GM12878 (cell line): ENCODE measurements around the gene TMEM214. TPM values are rescaled to one million over a fixed set of nuclear protein-coding genes. Genes with fewer than 3 reads are reported as not detected.

Experiments
- ATAC-seq: fragments of 200-7000 bp; cut with Tn5 transposase; 3 replicates; pipeline ENCODE4 v1.9.1; 2020; ENCODE audit warnings: mild to moderate bottlenecking, moderate library complexity
- BruUV-seq: library from RNA; stranded (reverse); fragments of 400-500 nt; replicated peaks from 2 replicates; lab custom pipeline; 2021; lab: Mats Ljungman, UMichigan
- CTCF ChIA-PET: fragments of 300-600 bp; sonication (Branson Sonifier 250); formaldehyde crosslinking; extraction: SDS; loops from one replicate; lab custom pipeline; 2021; ENCODE audit warnings: inconsistent platforms; lab: Yijun Ruan, JAX
- POLR2A ChIA-PET: fragments of 350-600 bp; formaldehyde crosslinking; extraction: SDS; loops from one replicate; lab custom pipeline; 2021; ENCODE audit warnings: inconsistent platforms; lab: Charles Lee
- RAD21 ChIA-PET: fragments of 300-600 bp; sonication (Branson Sonifier 250); formaldehyde crosslinking; loops from one replicate; lab custom pipeline; 2023; ENCODE audit warnings: antibody characterized with exemption; ENCODE audit not compliant: unreplicated experiment; lab: Charles Lee
- SMC1A ChIA-PET: fragments of 300-600 bp; sonication (Branson Sonifier 250); formaldehyde crosslinking; loops from one replicate; lab custom pipeline; 2023; ENCODE audit not compliant: unreplicated experiment, uncharacterized antibody; lab: Charles Lee
- DNase-seq: peaks from one replicate; pipeline ENCODE4 v3.0.0-alpha.2; 2011; ENCODE audit warnings: low read depth, low spot score
- FAIRE-seq: peaks from 3 replicates; lab custom pipeline; 2011; peaks lifted over from hg19 to GRCh38; lab: Jason Lieb, UNC
- H2AFZ ChIP-seq: 2 replicates; pipeline ENCODE4 v1.6.0; 2011; ENCODE audit warnings: low read depth, low read length, control low read depth; ENCODE audit not compliant: control insufficient read depth
- H3K27ac ChIP-seq: 2 replicates; pipeline ENCODE4 v1.5.1; 2011; ENCODE audit warnings: control low read depth; ENCODE audit not compliant: control insufficient read depth, insufficient read depth
- H3K27me3 ChIP-seq, 2 experiments: replicated peaks in 1 of 2; 2 replicates each; pipeline versions ENCODE4 v1.6.0 to v1.6.1; 2011; ENCODE audit warnings: low read length in 1 of 2; ENCODE audit not compliant: control insufficient read depth in 2 of 2, insufficient read depth in 2 of 2
- H3K36me3 ChIP-seq, 2 experiments: 2 replicates each; pipeline ENCODE4 v1.5.1; 2011; ENCODE audit warnings: low read length in 1 of 2; ENCODE audit not compliant: control insufficient read depth in 2 of 2, insufficient read depth in 2 of 2
- H3K4me1 ChIP-seq: 2 replicates; pipeline ENCODE4 v1.6.1; 2011; ENCODE audit warnings: mild to moderate bottlenecking, low read length, moderate library complexity, mixed read lengths; ENCODE audit not compliant: control insufficient read depth, insufficient read depth
- H3K4me2 ChIP-seq: 2 replicates; pipeline ENCODE4 v1.6.0; 2011; ENCODE audit warnings: control low read depth; ENCODE audit not compliant: control insufficient read depth, insufficient read depth
- H3K4me3 ChIP-seq: fragments of 200-600 bp; sonication (generic); 2 replicates; pipeline ENCODE4 v1.5.1; 2016
- H3K79me2 ChIP-seq: 2 replicates; pipeline ENCODE4 v1.6.0; 2011; ENCODE audit warnings: low read length; ENCODE audit not compliant: control insufficient read depth, insufficient read depth
- H3K9ac ChIP-seq: 2 replicates; pipeline ENCODE4 v1.8.0; 2011; ENCODE audit warnings: low read length, control low read depth, mixed read lengths; ENCODE audit not compliant: control insufficient read depth, insufficient read depth
- H3K9me3 ChIP-seq: replicated peaks from 3 replicates; pipeline ENCODE4 v1.5.1; 2011; ENCODE audit warnings: mild to moderate bottlenecking, low read length; ENCODE audit not compliant: control insufficient read depth, insufficient read depth
- H4K20me1 ChIP-seq: 2 replicates; pipeline ENCODE4 v1.6.0; 2011; ENCODE audit not compliant: control insufficient read depth, insufficient read depth
- LARP7 ChIP-seq: fragments of 450-650 bp; IDR thresholded peaks from 2 replicates; pipeline ENCODE4 v1.6.1; 2017; ENCODE audit warnings: mild to moderate bottlenecking
- POLR2A ChIP-seq: IDR thresholded peaks from 2 replicates; pipeline ENCODE4 v1.6.1; 2011; ENCODE audit warnings: low read depth, mild to moderate bottlenecking, low read length
- POLR2AphosphoS5 ChIP-seq: IDR thresholded peaks from 2 replicates; pipeline ENCODE4 v1.6.1; 2011; ENCODE audit warnings: mild to moderate bottlenecking, low read length, inconsistent platforms
- WGBS: methylation state at CpG from one replicate; pipeline ENCODE4 v1.1.6; 2016; ENCODE audit warnings: low lambda C conversion rate; ENCODE audit not compliant: insufficient replicate concordance, insufficient coverage; ENCODE audit errors: missing lambda C conversion rate; 5-methylcytosine and 5-hydroxymethylcytosine counted together
- in situ Hi-C: fragments of 300-500 bp; cut with MboI; formaldehyde crosslinking; loops from 9 replicates; pipeline ENCODE4 v1.14.3; 2018; ENCODE audit warnings: mixed read lengths
- intact Hi-C: fragments of 100-400 bp; cut with micrococcal nuclease; formaldehyde crosslinking; loops from one replicate; pipeline ENCODE4 v1.14.2; 2022; ENCODE audit not compliant: unreplicated experiment
- polyA plus RNA-seq, 11 experiments: library from polyadenylated mRNA; depleted of rRNA in 4 of 11; unstranded in 6 of 11; stranded (reverse) in 5 of 11; fragments of >200 nt; fragmentation: Nextera tagmentation in 4 of 11; fragmentation: Illumina TruSeq in 1 of 11; extraction: Ambion mirVana in 4 of 11; extraction: Trizol in 1 of 11; gene quantifications; 1 replicate in 1 of 11; 2 replicates in 10 of 11; pipeline versions ENCODE4 v1.2.1 to v1.2.3, GENCODE V29; 2011 to 2016; ENCODE audit warnings: inconsistent platforms in 2 of 11, missing spikeins in 2 of 11, low read depth in 1 of 11
- total RNA-seq, 4 experiments: library from RNA; depleted of rRNA in 3 of 4; stranded (reverse); fragments of >200 nt in 3 of 4; fragmentation: Illumina TruSeq in 1 of 4; extraction: Trizol in 1 of 4; gene quantifications; 2 replicates each; pipeline versions ENCODE4 v1.2.1 to v1.2.3, GENCODE V29; 2013 to 2021
- TF ChIP-seq, protein P1 (sequence below): fragments of 450-650 bp; IDR thresholded peaks from 2 replicates; pipeline ENCODE4 v1.6.1; 2018; ENCODE audit warnings: borderline replicate concordance, mild to moderate bottlenecking; ENCODE audit not compliant: partially characterized antibody

The TMEM214 gene
- total and polyA plus RNA-seq, 10 of the 15 experiments (the other 5 are each of a cell fraction or from before 2014, with no cell fraction given), result 10.4 to 79.2 (median 45.0) TPM

DNA sequence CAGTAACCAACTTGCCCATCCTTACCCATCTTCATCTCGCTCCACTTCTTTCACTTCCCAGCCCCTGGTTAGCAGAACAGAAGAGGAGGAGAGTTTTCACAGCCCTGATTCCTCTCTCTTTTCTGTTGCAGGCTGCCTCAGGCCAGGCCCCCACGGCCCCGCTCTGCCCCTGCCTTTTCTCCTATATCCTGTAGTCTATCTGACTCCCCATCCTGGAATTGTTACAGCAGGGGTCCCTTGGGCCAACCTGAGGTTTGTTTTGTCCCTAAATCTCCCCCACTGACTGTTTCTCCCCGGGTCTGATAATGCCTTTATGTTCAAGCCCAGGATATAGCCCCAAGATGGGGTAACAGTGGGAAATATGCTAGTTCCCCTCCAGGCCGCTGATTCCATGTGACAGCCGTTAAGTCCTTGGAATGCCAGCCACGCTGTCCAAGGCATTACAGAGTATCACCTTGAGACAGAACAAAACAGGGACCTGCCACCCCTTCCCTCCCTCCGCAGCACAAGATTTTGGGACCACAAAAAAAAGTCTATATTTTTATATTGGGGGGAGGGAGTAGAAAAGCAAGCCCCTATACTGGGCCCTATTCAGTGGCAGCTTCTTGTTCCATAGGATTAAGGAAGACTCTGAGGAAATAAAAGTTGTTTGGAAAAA lies 37.3 kb downstream of the TMEM214 start:
- ATAC-seq (no peak), FAIRE-seq (no peak), DNase-seq (no peak)
- no peak overlapping the region for H2AFZ ChIP-seq
- peaks cover 2 to 22% of the 10 kb centered on the region in 2 experiments; a peak in 3 of 4 replicates for H3K36me3 ChIP-seq
- peak overlapping the region; percentile 96 for H3K9ac ChIP-seq
- H3K27ac ChIP-seq, result peak overlapping the region; percentile 81
- peaks cover 32% of the 10 kb centered on the region for H3K79me2 ChIP-seq
- H4K20me1 ChIP-seq, result no peaks in the 10 kb centered on the region
- in situ Hi-C loops (no loop called here), intact Hi-C loops (no loop called here)
- peak overlapping the region; percentile 75 for H3K4me3 ChIP-seq
- H3K9me3 ChIP-seq, result no peaks in the 10 kb centered on the region
- H3K4me1 ChIP-seq, result peaks cover 25% of the 10 kb centered on the region
- ChIA-PET RAD21 (interaction anchor here (0.9 kb wide), 1 partner anchor 19 kb away, joined by 3 read pairs; the partner anchor contains the start of gene AGBL5), POLR2A (interaction anchor here (1.2 to 12.2 kb wide), 2 partner anchors 11 to 17 kb away, joined by 5 to 139 read pairs; partner anchors contain the start of gene AGBL5), SMC1A (interaction anchor here (5.4 kb wide), 1 partner anchor 19 kb away, joined by 33 read pairs; the partner anchor contains the start of gene AGBL5), CTCF (interaction anchor here (0.8 kb wide), 1 partner anchor 11 kb away, joined by 3 read pairs; no protein-coding TSS in a partner anchor)
- H3K4me2 ChIP-seq, result peak overlapping the region; percentile 94
- 92% methylated on average over 8 of the region's 8 CpGs for WGBS
- BruUV-seq, result no TSS peak
- H3K27me3 ChIP-seq, result no peaks in the 10 kb centered on the region
- peak; percentile 36; the same call in 1 of the 2 replicates for TF ChIP-seq POLR2A
- TF ChIP-seq LARP7, result no peak

DNA sequence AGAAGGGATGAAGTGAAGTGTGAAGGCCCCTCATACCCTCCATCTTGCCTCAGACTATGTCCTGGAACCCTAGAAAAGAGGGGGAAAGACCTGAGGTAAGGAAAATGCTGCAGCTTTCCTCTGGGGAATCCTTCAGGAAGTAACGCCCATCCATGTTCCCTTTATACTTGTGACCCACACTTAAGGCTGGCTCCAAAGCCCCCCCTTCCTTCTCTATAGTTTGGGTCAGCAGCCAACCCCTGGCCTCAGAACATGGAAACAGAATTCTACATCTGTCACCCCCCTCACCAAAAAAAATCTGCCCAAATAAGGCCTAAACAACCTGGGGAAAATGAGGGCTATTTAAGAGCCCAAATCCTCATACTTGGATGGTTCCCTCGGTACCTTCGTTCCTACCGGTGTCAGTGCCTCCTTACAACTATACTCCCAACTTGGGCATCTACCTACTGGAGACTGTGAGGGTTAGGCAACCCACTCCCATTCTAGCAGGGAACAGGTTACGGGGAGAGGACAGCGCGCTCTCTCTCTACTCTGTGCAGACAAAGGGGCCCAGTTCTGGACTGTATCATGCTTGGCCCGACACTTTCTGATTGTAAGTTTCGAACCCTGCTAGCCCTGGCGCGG lies 38.0 kb downstream of the TMEM214 start:
- peaks cover 2 to 18% of the 10 kb centered on the region in 2 experiments; a peak in 3 of 4 replicates for H3K36me3 ChIP-seq
- H3K9ac ChIP-seq, result peak overlapping the region; percentile 96
- ChIA-PET SMC1A (interaction anchor here (1.0 to 5.4 kb wide), 2 partner anchors 9 to 19 kb away, joined by 3 to 33 read pairs; partner anchors contain the start of gene AGBL5), POLR2A (interaction anchor here (0.8 to 12.2 kb wide), 8 partner anchors 8 to 102 kb away, joined by 3 to 139 read pairs (median 4); partner anchors contain the start of genes AGBL5, KHK and TMEM214), CTCF (interaction anchor here (0.6 to 4.0 kb wide), 6 partner anchors 11 to 45 kb away, joined by 3 to 36 read pairs (median 3); no protein-coding TSS in a partner anchor), RAD21 (interaction anchor here (0.9 to 2.8 kb wide), 4 partner anchors 11 to 29 kb away, joined by 3 to 31 read pairs (median 13); partner anchors contain the start of gene AGBL5)
- intact Hi-C loops, result loop anchor here (1.0 kb wide), 1 partner anchor 20 kb away; no protein-coding TSS in a partner anchor
- DNase-seq, result no peak
- peak overlapping the region; percentile 94 for H3K4me2 ChIP-seq
- H3K79me2 ChIP-seq, result peaks cover 32% of the 10 kb centered on the region
- TSS peak; percentile 75 for BruUV-seq
- TF ChIP-seq, protein P1, sequence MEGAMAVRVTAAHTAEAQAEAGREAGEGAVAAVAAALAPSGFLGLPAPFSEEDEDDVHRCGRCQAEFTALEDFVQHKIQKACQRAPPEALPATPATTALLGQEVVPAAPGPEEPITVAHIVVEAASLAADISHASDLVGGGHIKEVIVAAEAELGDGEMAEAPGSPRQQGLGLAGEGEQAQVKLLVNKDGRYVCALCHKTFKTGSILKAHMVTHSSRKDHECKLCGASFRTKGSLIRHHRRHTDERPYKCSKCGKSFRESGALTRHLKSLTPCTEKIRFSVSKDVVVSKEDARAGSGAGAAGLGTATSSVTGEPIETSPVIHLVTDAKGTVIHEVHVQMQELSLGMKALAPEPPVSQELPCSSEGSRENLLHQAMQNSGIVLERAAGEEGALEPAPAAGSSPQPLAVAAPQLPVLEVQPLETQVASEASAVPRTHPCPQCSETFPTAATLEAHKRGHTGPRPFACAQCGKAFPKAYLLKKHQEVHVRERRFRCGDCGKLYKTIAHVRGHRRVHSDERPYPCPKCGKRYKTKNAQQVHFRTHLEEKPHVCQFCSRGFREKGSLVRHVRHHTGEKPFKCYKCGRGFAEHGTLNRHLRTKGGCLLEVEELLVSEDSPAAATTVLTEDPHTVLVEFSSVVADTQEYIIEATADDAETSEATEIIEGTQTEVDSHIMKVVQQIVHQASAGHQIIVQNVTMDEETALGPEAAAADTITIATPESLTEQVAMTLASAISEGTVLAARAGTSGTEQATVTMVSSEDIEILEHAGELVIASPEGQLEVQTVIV, result no peak
- TF ChIP-seq POLR2AphosphoS5, result peak; percentile 48; the same call in 1 of the 2 replicates
- no peaks in the 10 kb centered on the region for H4K20me1 ChIP-seq
- no peak for FAIRE-seq
- 4% methylated on average over 11 of the region's 11 CpGs for WGBS
- H3K4me3 ChIP-seq, result peak overlapping the region; percentile 75
- peak overlapping the region; percentile 81 for H3K27ac ChIP-seq
- no peaks in the 10 kb centered on the region for H3K9me3 ChIP-seq
- H3K27me3 ChIP-seq, result no peaks in the 10 kb centered on the region
- peak; percentile 24 for ATAC-seq
- peak overlapping the region; percentile 51 for H2AFZ ChIP-seq
- peaks cover 32% of the 10 kb centered on the region for H3K4me1 ChIP-seq
- in situ Hi-C loops, result no loop called here
